Activated CD8-positive, alpha-beta memory T cell treated with anti-CD3 and anti-CD28 coated beads, Interleukin-2, amount 50 U/mL, for 24 hours (primary cell): ENCODE results near the gene AQP2.
"Not testable (repeated sequence)": the region's sequence is repeated elsewhere in the genome, so short reads cannot be mapped to it uniquely, and the experiment has no call there.

ENCODE experiments used
- DNase-seq: peaks from one replicate; pipeline ENCODE4 v3.0.0-alpha.2; 2020; ENCODE audit errors: extremely low read depth

Gene AQP2

DNA sequence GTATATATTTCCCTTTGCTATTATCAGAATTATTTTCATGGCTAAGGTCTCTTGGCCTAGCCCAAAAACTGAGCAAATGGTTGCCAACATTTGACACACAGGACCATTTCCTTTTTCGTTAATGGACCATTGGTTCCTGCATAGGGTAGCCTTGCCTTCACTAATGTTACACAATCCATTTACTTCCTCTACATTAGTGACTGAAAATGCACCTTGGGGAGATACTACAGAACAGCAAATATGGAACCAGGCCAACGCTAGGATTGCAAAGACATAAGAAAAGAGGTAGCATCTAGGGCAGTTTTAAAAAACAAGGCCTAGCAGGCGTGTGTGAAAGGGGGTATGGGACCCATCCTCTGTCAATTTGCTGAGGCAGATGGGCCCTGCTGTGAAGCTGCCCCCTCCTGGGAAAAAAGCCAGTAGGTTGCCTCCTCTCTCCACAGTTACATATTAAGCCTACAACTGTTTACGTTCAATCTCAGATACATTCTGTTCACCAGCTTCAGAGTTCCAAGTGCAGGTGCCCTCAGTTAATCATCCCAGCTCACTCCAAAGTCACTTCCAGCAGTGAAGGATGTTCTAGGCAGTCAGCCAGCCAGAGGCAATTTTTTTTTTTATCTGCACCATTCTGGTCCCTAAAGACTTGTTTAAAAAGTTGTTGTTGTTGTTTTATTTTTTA is 37.2 kb downstream of the AQP2 start:
- no peak for DNase-seq

DNA sequence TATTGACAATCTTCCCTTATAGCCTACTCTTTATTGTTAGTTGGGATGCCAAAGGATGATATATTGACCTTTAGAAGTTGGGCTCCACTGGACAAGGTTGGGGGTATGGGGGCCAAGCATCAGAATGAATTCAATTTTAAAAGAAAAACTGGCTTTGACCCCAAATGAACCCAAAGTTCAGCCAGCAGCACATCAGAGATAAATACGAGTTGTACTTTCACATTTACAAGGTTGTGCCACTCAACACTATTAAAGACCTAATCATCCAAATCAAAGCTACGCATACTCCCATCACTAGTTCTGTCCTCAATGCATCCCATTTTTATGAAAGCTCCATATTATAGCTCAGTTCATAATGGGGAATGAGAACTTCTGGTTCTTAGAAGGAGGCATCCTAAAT is 38.9 kb downstream of the AQP2 start:
- DNase-seq, result not testable (repeated sequence)

DNA sequence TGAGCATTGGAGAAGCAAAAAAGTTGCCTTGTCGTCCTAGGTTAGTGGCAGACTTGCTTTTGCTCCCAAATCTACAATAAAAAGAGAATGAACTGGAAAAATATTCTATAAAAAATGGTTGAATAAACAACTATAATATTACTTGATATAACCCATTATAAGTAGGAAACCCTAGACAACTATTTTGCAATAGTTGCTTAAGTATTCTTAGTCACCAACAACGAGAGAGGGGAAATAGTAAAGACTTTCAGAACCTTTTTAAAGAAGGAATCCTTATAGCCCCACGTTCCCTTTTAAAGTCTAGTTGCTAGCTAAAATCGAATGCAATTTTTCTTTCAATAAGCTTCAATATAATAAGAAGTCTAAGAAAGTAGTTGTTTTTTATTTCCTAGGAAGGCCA is 39.7 kb downstream of the AQP2 start:
- DNase-seq, result no peak

GRCh38 chr12:49998453-49998852 is 47.9 kb downstream of the AQP2 start:
- DNase-seq, result no peak

- no peak for DNase-seq
Measured at GRCh38 chr12:50003595-50003994, 53.1 kb downstream of the AQP2 start.

GRCh38 chr12:50004696-50005095 is 54.2 kb downstream of the AQP2 start:
- DNase-seq, result no peak

- DNase-seq, result no peak
Measured at GRCh38 chr12:50005175-50005574, 54.6 kb downstream of the AQP2 start.

GRCh38 chr12:50006280-50006679 is 55.7 kb downstream of the AQP2 start:
- DNase-seq, result no peak

- no peak for DNase-seq
Measured at GRCh38 chr12:50006754-50007442, 56.4 kb downstream of the AQP2 start.
